SU-DHL-6 (cell line): Measurements from ENCODE around the gene PLA2G4F.

Experiments used
- CTCF ChIP-seq: fragments of 200-600 bp; sonication (generic); IDR thresholded peaks from one replicate; pipeline ENCODE4 v1.5.1; 2017; ENCODE audit warnings: antibody characterized with exemption, mild to moderate bottlenecking, low read length, moderate library complexity; ENCODE audit not compliant: insufficient read depth, poor library complexity, severe bottlenecking
- EZH2phosphoT487 ChIP-seq: fragments of 200-600 bp; sonication (generic), shearing (Covaris generic); conservative IDR thresholded peaks from 2 replicates; pipeline ENCODE4 v1.6.1; 2018; ENCODE audit warnings: mild to moderate bottlenecking, antibody characterized with exemption, low read length, moderate library complexity, mixed read lengths

- TF ChIP-seq CTCF, result no peak
- no peak for TF ChIP-seq EZH2phosphoT487
Observed at GRCh38 chr15:42185801-42186200, 29.4 kb upstream of the PLA2G4F start.
